ENCODE results near the gene SH2D3A. TPM values are rescaled to one million over a fixed set of nuclear protein-coding genes. Genes with fewer than 3 reads are reported as not detected.

The SH2D3A gene
- total and polyA plus RNA-seq, 2 donors (not counting 1 experiment from before 2014, with no cell fraction given) = 36.1 to 54.1 TPM

- DNase-seq (peak; percentile 67), ATAC-seq (ENCODE audit: low read depth) (peak; percentile 86)
- Histone ChIP-seq H3K9me3 (ENCODE audit: control extremely low read depth in 1 of 3, control insufficient read depth in 2 of 3, insufficient read depth in 1 of 3, low read length in 2 of 3) (peaks cover 0 to 6% (median 0%) of the 10 kb centered on the region in 3 donors), H3K36me3 (replicated peaks in 1 of 2; ENCODE audit: control extremely low read depth in 1 of 2, control insufficient read depth in 1 of 2, extremely low read depth in 1 of 2, insufficient read depth in 2 of 2, low read length in 1 of 2) (no peaks in the 10 kb centered on the region), H3K4me3 (ENCODE audit: control extremely low read depth in 1 of 5, extremely low read depth in 1 of 5, insufficient read depth in 1 of 5, low read depth in 2 of 5, low read length in 4 of 5) (peak overlapping the region in 1 of 5 experiments; percentile 22), H3K79me2 (ENCODE audit: control insufficient read depth, insufficient read depth, low read length) (peaks cover 4% of the 10 kb centered on the region), H3K4me2 (replicated peaks; ENCODE audit: low read depth, low read length, poor library complexity, severe bottlenecking) (peak overlapping the region; percentile 68), H3K27ac (ENCODE audit: low read length in 2 of 2) (peak overlapping the region; percentile 54 to 78), H4K20me1 (ENCODE audit: control insufficient read depth, insufficient read depth, low read length, poor library complexity, severe bottlenecking) (no peaks in the 10 kb centered on the region), H3K4me1 (ENCODE audit: control insufficient read depth in 2 of 2, insufficient read depth in 2 of 2, low read length in 2 of 2) (peaks cover 48 to 51% of the 10 kb centered on the region in 2 donors), H3K27me3 (replicated peaks in 1 of 4; ENCODE audit: control extremely low read depth in 1 of 4, control insufficient read depth in 3 of 4, insufficient read depth in 4 of 4, low read length in 3 of 4) (no peaks in the 10 kb centered on the region), H3K9ac (ENCODE audit: low read length) (no peak overlapping the region), H2AFZ (ENCODE audit: insufficient read depth, low read depth, low read length, poor library complexity, severe bottlenecking) (peak overlapping the region; percentile 12)
- ChIA-PET CTCF (no interaction called here), POLR2A (interaction anchor here (1.2 kb wide), 1 partner anchor 14 kb away, joined by 4 read pairs; no protein-coding TSS in a partner anchor)
- intact Hi-C loops (cut with micrococcal nuclease) = loop anchor here (1.0 to 10.0 kb wide), 3 partner anchors 15 to 141 kb away; partner anchors contain the start of gene TNFSF14
- TF ChIP-seq EZH2 (IDR thresholded peaks at IDR 0.05; ENCODE audit: borderline replicate concordance, insufficient read depth, low read depth, low read length, poor library complexity, severe bottlenecking) = no peak
- TF ChIP-seq, protein P1, sequence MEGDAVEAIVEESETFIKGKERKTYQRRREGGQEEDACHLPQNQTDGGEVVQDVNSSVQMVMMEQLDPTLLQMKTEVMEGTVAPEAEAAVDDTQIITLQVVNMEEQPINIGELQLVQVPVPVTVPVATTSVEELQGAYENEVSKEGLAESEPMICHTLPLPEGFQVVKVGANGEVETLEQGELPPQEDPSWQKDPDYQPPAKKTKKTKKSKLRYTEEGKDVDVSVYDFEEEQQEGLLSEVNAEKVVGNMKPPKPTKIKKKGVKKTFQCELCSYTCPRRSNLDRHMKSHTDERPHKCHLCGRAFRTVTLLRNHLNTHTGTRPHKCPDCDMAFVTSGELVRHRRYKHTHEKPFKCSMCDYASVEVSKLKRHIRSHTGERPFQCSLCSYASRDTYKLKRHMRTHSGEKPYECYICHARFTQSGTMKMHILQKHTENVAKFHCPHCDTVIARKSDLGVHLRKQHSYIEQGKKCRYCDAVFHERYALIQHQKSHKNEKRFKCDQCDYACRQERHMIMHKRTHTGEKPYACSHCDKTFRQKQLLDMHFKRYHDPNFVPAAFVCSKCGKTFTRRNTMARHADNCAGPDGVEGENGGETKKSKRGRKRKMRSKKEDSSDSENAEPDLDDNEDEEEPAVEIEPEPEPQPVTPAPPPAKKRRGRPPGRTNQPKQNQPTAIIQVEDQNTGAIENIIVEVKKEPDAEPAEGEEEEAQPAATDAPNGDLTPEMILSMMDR (IDR thresholded peaks at IDR 0.05) = no peak
- WGBS (ENCODE audit: insufficient coverage) = 35% methylated on average over 2 of the region's 5 CpGs
- peaks cover 3% of the 10 kb centered on the region for H3K9me3 Mint-ChIP-seq (ENCODE audit: insufficient read depth)
- peak overlapping the region; percentile 35 for H3K4me3 Mint-ChIP-seq
- H3K4me1 Mint-ChIP-seq = peaks cover 53% of the 10 kb centered on the region
- H3K27ac Mint-ChIP-seq = peak overlapping the region; percentile 88
- H3K27me3 Mint-ChIP-seq = no peaks in the 10 kb centered on the region
Measured at GRCh38 chr19:6721773-6722172, 45.5 kb downstream of the SH2D3A start.

DNA sequence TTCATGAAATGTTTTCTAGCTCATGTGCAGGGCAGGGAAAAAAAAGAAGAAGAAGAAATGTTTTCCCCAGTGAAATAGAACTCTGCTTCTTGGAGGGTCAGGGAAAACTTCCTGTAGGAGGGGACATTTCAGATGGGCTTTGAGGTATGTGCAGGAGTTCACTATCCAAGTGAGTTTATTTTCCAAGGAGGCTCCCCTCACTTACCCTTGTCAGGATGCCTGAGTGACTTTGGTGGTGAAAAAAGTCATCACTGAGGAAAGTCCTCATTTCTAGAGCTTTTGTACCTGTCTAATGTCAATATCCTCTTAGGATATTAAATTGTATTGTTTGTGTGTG lies 46.1 kb downstream of the SH2D3A start:
- Histone ChIP-seq H3K36me3 (replicated peaks in 1 of 2; ENCODE audit: control extremely low read depth in 1 of 2, control insufficient read depth in 1 of 2, extremely low read depth in 1 of 2, insufficient read depth in 2 of 2, low read length in 1 of 2) (no peaks in the 10 kb centered on the region), H3K27ac (ENCODE audit: low read length in 2 of 2) (peak overlapping the region; percentile 54 to 78), H3K27me3 (replicated peaks in 1 of 4; ENCODE audit: control extremely low read depth in 1 of 4, control insufficient read depth in 3 of 4, insufficient read depth in 4 of 4, low read length in 3 of 4) (no peaks in the 10 kb centered on the region), H4K20me1 (ENCODE audit: control insufficient read depth, insufficient read depth, low read length, poor library complexity, severe bottlenecking) (no peaks in the 10 kb centered on the region), H3K4me2 (replicated peaks; ENCODE audit: low read depth, low read length, poor library complexity, severe bottlenecking) (peak overlapping the region; percentile 68), H3K79me2 (ENCODE audit: control insufficient read depth, insufficient read depth, low read length) (peaks cover 4% of the 10 kb centered on the region), H3K9ac (ENCODE audit: low read length) (no peak overlapping the region), H3K9me3 (ENCODE audit: control extremely low read depth in 1 of 3, control insufficient read depth in 2 of 3, insufficient read depth in 1 of 3, low read length in 2 of 3) (peaks cover 0 to 6% (median 0%) of the 10 kb centered on the region in 3 donors), H3K4me3 (ENCODE audit: control extremely low read depth in 1 of 5, extremely low read depth in 1 of 5, insufficient read depth in 1 of 5, low read depth in 2 of 5, low read length in 4 of 5) (no peak overlapping the region), H2AFZ (ENCODE audit: insufficient read depth, low read depth, low read length, poor library complexity, severe bottlenecking) (no peak overlapping the region), H3K4me1 (ENCODE audit: control insufficient read depth in 2 of 2, insufficient read depth in 2 of 2, low read length in 2 of 2) (peaks cover 48 to 51% of the 10 kb centered on the region in 2 donors)
- H3K9me3 Mint-ChIP-seq (ENCODE audit: insufficient read depth) = peaks cover 3% of the 10 kb centered on the region
- CTCF ChIA-PET = interaction anchor here (0.7 to 1.4 kb wide), 3 partner anchors 16 to 143 kb away, joined by 3 read pairs; no protein-coding TSS in a partner anchor
- intact Hi-C loops (cut with micrococcal nuclease) = loop anchor here (5.0 to 10.0 kb wide), 2 partner anchors 46 to 141 kb away; partner anchors contain the start of gene TNFSF14
- no peak for ATAC-seq (ENCODE audit: low read depth)
- POLR2A ChIA-PET = no interaction called here
- TF ChIP-seq EZH2 (IDR thresholded peaks at IDR 0.05; ENCODE audit: borderline replicate concordance, insufficient read depth, low read depth, low read length, poor library complexity, severe bottlenecking) = no peak
- TF ChIP-seq, protein P1 (IDR thresholded peaks at IDR 0.05) = no peak
- peak overlapping the region; percentile 88 for H3K27ac Mint-ChIP-seq
- no peaks in the 10 kb centered on the region for H3K27me3 Mint-ChIP-seq
- H3K4me3 Mint-ChIP-seq = peak overlapping the region; percentile 29
- DNase-seq = peak; percentile 2
- peaks cover 52% of the 10 kb centered on the region for H3K4me1 Mint-ChIP-seq

All from B cell (primary cell).